HEK293T (cell line): ENCODE data around the gene ATP11C.
"Not testable (repeated sequence)": the region's sequence is repeated elsewhere in the genome, so short reads cannot be mapped to it uniquely, and the experiment has no call there.

Experiments
- CTCF ChIA-PET: fragments of 350-600 bp; formaldehyde crosslinking; extraction: SDS; loops from one replicate; lab custom pipeline; 2021; ENCODE audit warnings: antibody characterized with exemption, inconsistent platforms; lab: Yijun Ruan, JAX
- POLR2A ChIA-PET: fragments of 350-600 bp; formaldehyde crosslinking; extraction: SDS; loops from one replicate; lab custom pipeline; 2020; ENCODE audit warnings: antibody characterized with exemption, inconsistent platforms; lab: Yijun Ruan, JAX
- DNase-seq: peaks from one replicate; pipeline ENCODE4 v3.0.0; 2012; ENCODE audit warnings: mixed read lengths; ENCODE audit errors: extremely low spot score
- ARNT ChIP-seq: fragments of 450-650 bp; IDR thresholded peaks from 2 replicates; pipeline ENCODE4 v1.6.1; 2017; ENCODE audit warnings: mild to moderate bottlenecking
- BHLHE40 ChIP-seq: fragments of 450-650 bp; IDR thresholded peaks from 2 replicates; pipeline ENCODE4 v1.6.1; 2016; ENCODE audit warnings: mild to moderate bottlenecking, moderate library complexity, borderline replicate concordance
- CTBP1 ChIP-seq: fragments of 450-650 bp; IDR thresholded peaks from 2 replicates; pipeline ENCODE4 v1.6.1; 2016; ENCODE audit warnings: borderline replicate concordance
- ELF4 ChIP-seq: fragments of 450-650 bp; IDR thresholded peaks from 2 replicates; pipeline ENCODE4 v1.6.1; 2017; ENCODE audit warnings: antibody characterized with exemption
- FOXA1 ChIP-seq: fragments of 450-650 bp; IDR thresholded peaks from 2 replicates; pipeline ENCODE4 v1.6.1; 2016; ENCODE audit warnings: mild to moderate bottlenecking
- FOXK2 ChIP-seq: fragments of 450-650 bp; IDR thresholded peaks from 2 replicates; pipeline ENCODE4 v1.6.1; 2016; ENCODE audit warnings: mild to moderate bottlenecking
- FOXM1 ChIP-seq: fragments of 450-650 bp; IDR thresholded peaks from 2 replicates; pipeline ENCODE4 v1.6.1; 2017; ENCODE audit warnings: mild to moderate bottlenecking, borderline replicate concordance
- HDGF ChIP-seq: fragments of 450-650 bp; IDR thresholded peaks from 2 replicates; pipeline ENCODE4 v1.6.1; 2017; ENCODE audit warnings: antibody characterized with exemption, borderline replicate concordance
- L3MBTL2 ChIP-seq: fragments of 450-650 bp; conservative IDR thresholded peaks from 2 replicates; pipeline ENCODE4 v1.6.1; 2016; ENCODE audit warnings: mild to moderate bottlenecking
- LEF1 ChIP-seq: fragments of 450-650 bp; IDR thresholded peaks from 2 replicates; pipeline ENCODE4 v1.6.1; 2017; ENCODE audit warnings: mild to moderate bottlenecking, borderline replicate concordance
- NFRKB ChIP-seq: fragments of 450-650 bp; IDR thresholded peaks from 2 replicates; pipeline ENCODE4 v1.6.1; 2016; ENCODE audit warnings: mild to moderate bottlenecking, moderate library complexity
- PKNOX1 ChIP-seq: fragments of 450-650 bp; IDR thresholded peaks from 2 replicates; pipeline ENCODE4 v1.6.1; 2016
- SP1 ChIP-seq: fragments of 450-650 bp; IDR thresholded peaks from 2 replicates; pipeline ENCODE4 v1.6.1; 2017
- SUZ12 ChIP-seq: fragments of 450-650 bp; IDR thresholded peaks from 2 replicates; pipeline ENCODE4 v1.6.1; 2016; ENCODE audit warnings: mild to moderate bottlenecking
- TARDBP ChIP-seq: fragments of 450-650 bp; IDR thresholded peaks from 2 replicates; pipeline ENCODE4 v1.6.1; 2016
- ZNF384 ChIP-seq: fragments of 450-650 bp; IDR thresholded peaks from 2 replicates; pipeline ENCODE4 v1.6.1; 2016

ATP11C gene

GRCh38 chrX:139967300-139967699, 34.4 kb upstream of the ATP11C start:
- ChIA-PET POLR2A (no interaction called here), CTCF (interaction anchor here (0.5 kb wide), 1 partner anchor 407 kb away, joined by 3 read pairs; no protein-coding TSS in a partner anchor)
- TF ChIP-seq ZNF384, result no peak
- no peak for TF ChIP-seq BHLHE40
- no peak for TF ChIP-seq FOXK2
- TF ChIP-seq L3MBTL2, result no peak
- no peak for TF ChIP-seq ELF4
- TF ChIP-seq LEF1, result no peak
- no peak for TF ChIP-seq PKNOX1
- no peak for TF ChIP-seq SUZ12
- no peak for TF ChIP-seq NFRKB
- no peak for TF ChIP-seq SP1
- no peak for TF ChIP-seq FOXA1
- no peak for TF ChIP-seq ARNT
- TF ChIP-seq TARDBP, result no peak
- no peak for TF ChIP-seq HDGF
- no peak for TF ChIP-seq CTBP1
- TF ChIP-seq FOXM1, result no peak
- peak; percentile 40 for DNase-seq

- DNase-seq, POLR2A ChIA-PET: not testable (repeated sequence)
- peak; percentile 97 for TF ChIP-seq ZNF384
- CTCF ChIA-PET, result interaction anchor here (0.6 to 0.9 kb wide), 6 partner anchors 21 to 823 kb away, joined by 3 to 7 read pairs (median 4); no protein-coding TSS in a partner anchor
These were observed 33.3 kb upstream of the ATP11C start for GRCh38 chrX:139966159-139966558.

GRCh38 chrX:139965421-139965820, 32.6 kb upstream of the ATP11C start, which contains the start of gene CXorf66:
CXorf66 (minus strand) TSS chrX:139965521; CDS start chrX:139965496, 25 bp downstream.
- ChIA-PET CTCF (interaction anchor here (0.7 kb wide), 1 partner anchor 20 kb away, joined by 4 read pairs; no protein-coding TSS in a partner anchor), POLR2A (no interaction called here)
- TF ChIP-seq ZNF384 (no peak), TARDBP (no peak), BHLHE40 (no peak), CTBP1 (no peak)
- no peak for DNase-seq

GRCh38 chrX:139961091-139961490, 28.2 kb upstream of the ATP11C start:
- POLR2A ChIA-PET, CTCF ChIA-PET, DNase-seq: not testable (repeated sequence)

- no peak for TF ChIP-seq PKNOX1
- POLR2A ChIA-PET, result no interaction called here
- CTCF ChIA-PET, result no interaction called here
- DNase-seq, result no peak
These were observed 16.9 kb upstream of the ATP11C start for GRCh38 chrX:139949703-139950102.

GRCh38 chrX:139945075-139945474, 12.2 kb upstream of the ATP11C start:
- POLR2A ChIA-PET, result interaction anchor here (1.3 kb wide), 1 partner anchor 12 kb away, joined by 4 read pairs; the partner anchor contains the start of gene ATP11C
- no peak for TF ChIP-seq ELF4
- TF ChIP-seq CTBP1, result no peak
- no peak for TF ChIP-seq HDGF
- TF ChIP-seq SP1, result no peak
- TF ChIP-seq L3MBTL2, result no peak
- TF ChIP-seq NFRKB, result no peak
- no peak for DNase-seq
- CTCF ChIA-PET, result no interaction called here

GRCh38 chrX:139936259-139936658, 3.4 kb upstream of the ATP11C start:
- no peak for DNase-seq
- POLR2A ChIA-PET, result no interaction called here

More at GRCh38 chrX:139936259-139936658, 3.4 kb upstream of the ATP11C start:
- TF ChIP-seq L3MBTL2, result no peak
- TF ChIP-seq PKNOX1, result no peak
- TF ChIP-seq ZNF384, result no peak
- no peak for TF ChIP-seq FOXA1
- TF ChIP-seq ARNT, result no peak
- no peak for TF ChIP-seq SP1
- TF ChIP-seq LEF1, result no peak
- TF ChIP-seq HDGF, result no peak
- no peak for TF ChIP-seq ELF4
- TF ChIP-seq CTBP1, result no peak
- TF ChIP-seq FOXM1, result no peak
- TF ChIP-seq TARDBP, result no peak
- no peak for TF ChIP-seq SUZ12
- no peak for TF ChIP-seq NFRKB
- TF ChIP-seq BHLHE40, result no peak
- no peak for TF ChIP-seq FOXK2
- CTCF ChIA-PET, result interaction anchor here (0.7 kb wide), 1 partner anchor 183 kb away, joined by 4 read pairs; no protein-coding TSS in a partner anchor
